GM21390 (cell line): ENCODE results near the gene CSNK2A1.
"Not testable (repeated sequence)": the region's sequence is repeated elsewhere in the genome, so short reads cannot be mapped to it uniquely, and the experiment has no call there.

ENCODE experiments used
- ATAC-seq: cut with Tn5 transposase; IDR thresholded peaks from one replicate; pipeline ENCODE4 v1.9.1; 2021; ENCODE audit not compliant: unreplicated experiment

Gene CSNK2A1

GRCh38 chr20:543369-544152, at the start of gene CSNK2A1:
TSS of gene CSNK2A1 (minus strand) at chr20:543790. CDS start at chr20:508551, 35,239 bp downstream.
- peak; percentile 95 for ATAC-seq

GRCh38 chr20:592506-592905, 48.9 kb upstream of the CSNK2A1 start:
- no peak for ATAC-seq

- ATAC-seq, result no peak
These were observed 48.4 kb upstream of the CSNK2A1 start for GRCh38 chr20:591941-592340.

GRCh38 chr20:588932-589672, 45.5 kb upstream of the CSNK2A1 start:
- peak; percentile 66 for ATAC-seq

- no peak for ATAC-seq
These were observed 44.9 kb upstream of the CSNK2A1 start for GRCh38 chr20:588476-588875.

GRCh38 chr20:584971-585301, 41.3 kb upstream of the CSNK2A1 start:
- ATAC-seq, result no peak

- no peak for ATAC-seq
These were observed 40.8 kb upstream of the CSNK2A1 start for GRCh38 chr20:584161-584970.

- no peak for ATAC-seq
These were observed 38.6 kb upstream of the CSNK2A1 start for GRCh38 chr20:582204-582603.

- not testable (repeated sequence) for ATAC-seq
These were observed 35.5 kb upstream of the CSNK2A1 start for GRCh38 chr20:578940-579690.

- no peak for ATAC-seq
These were observed 33.7 kb upstream of the CSNK2A1 start for GRCh38 chr20:577167-577791.

GRCh38 chr20:576156-576555, 32.6 kb upstream of the CSNK2A1 start:
- ATAC-seq, result no peak

GRCh38 chr20:575230-575629, 31.6 kb upstream of the CSNK2A1 start:
- no peak for ATAC-seq

GRCh38 chr20:574297-574942, 30.8 kb upstream of the CSNK2A1 start:
- no peak for ATAC-seq

- no peak for ATAC-seq
These were observed 30.1 kb upstream of the CSNK2A1 start for GRCh38 chr20:573414-574296.

GRCh38 chr20:572727-573126, 29.1 kb upstream of the CSNK2A1 start:
- ATAC-seq, result no peak

- ATAC-seq, result no peak
These were observed 28.3 kb upstream of the CSNK2A1 start for GRCh38 chr20:571754-572441.

- no peak for ATAC-seq
These were observed 25.3 kb upstream of the CSNK2A1 start for GRCh38 chr20:568673-569415.
